Retinal pigment epithelial cell (primary cell): Measurements from ENCODE around the gene RHBDD2.
"Not testable (repeated sequence)": the region's sequence is repeated elsewhere in the genome, so short reads cannot be mapped to it uniquely, and the experiment has no call there.

Experiments
- DNase-seq: peaks from one replicate; pipeline ENCODE4 v3.0.0-alpha.2; 2010; ENCODE audit warnings: low read depth
- H3K4me3 ChIP-seq: 2 replicates; pipeline ENCODE4 v1.5.1; 2011; ENCODE audit warnings: mild to moderate bottlenecking, low read length, control low read depth, moderate library complexity
- CTCF ChIP-seq: conservative IDR thresholded peaks from 2 replicates; pipeline ENCODE4 v1.5.1; 2011; ENCODE audit warnings: low read depth, low read length, control low read depth, inconsistent platforms

The RHBDD2 gene

GRCh38 chr7:75856536-75856935 is 22.3 kb upstream of the RHBDD2 start:
- TF ChIP-seq CTCF, result no peak
- DNase-seq, result no peak
- H3K4me3 ChIP-seq, result no peak overlapping the region

GRCh38 chr7:75858410-75858809 is 20.4 kb upstream of the RHBDD2 start:
- DNase-seq, result no peak
- no peak for TF ChIP-seq CTCF
- no peak overlapping the region for H3K4me3 ChIP-seq

- TF ChIP-seq CTCF, result no peak
- H3K4me3 ChIP-seq, result no peak overlapping the region
- no peak for DNase-seq
Observed at GRCh38 chr7:75861636-75862035, 17.2 kb upstream of the RHBDD2 start.

GRCh38 chr7:75864251-75864650 is 14.6 kb upstream of the RHBDD2 start:
- not testable (repeated sequence) for DNase-seq

GRCh38 chr7:75866114-75866488 is 12.7 kb upstream of the RHBDD2 start:
- no peak for DNase-seq
- TF ChIP-seq CTCF, result no peak
- no peak overlapping the region for H3K4me3 ChIP-seq

More at GRCh38 chr7:75864251-75864650, 14.6 kb upstream of the RHBDD2 start:
- not testable (repeated sequence) for H3K4me3 ChIP-seq

- no peak for DNase-seq
- H3K4me3 ChIP-seq, result no peak overlapping the region
- TF ChIP-seq CTCF, result peak; percentile 99
Observed at GRCh38 chr7:75866489-75867389, 12.1 kb upstream of the RHBDD2 start.

GRCh38 chr7:75867390-75867717 is 11.5 kb upstream of the RHBDD2 start:
- DNase-seq, result no peak
- no peak overlapping the region for H3K4me3 ChIP-seq
- TF ChIP-seq CTCF, result no peak
